Measurements from ENCODE around the gene MMP3. TPM values are rescaled to one million over a fixed set of nuclear protein-coding genes. Genes with fewer than 3 reads are reported as not detected.

MMP3 gene
- total RNA-seq, 2 experiments from 2014 or later: not detected

DNA sequence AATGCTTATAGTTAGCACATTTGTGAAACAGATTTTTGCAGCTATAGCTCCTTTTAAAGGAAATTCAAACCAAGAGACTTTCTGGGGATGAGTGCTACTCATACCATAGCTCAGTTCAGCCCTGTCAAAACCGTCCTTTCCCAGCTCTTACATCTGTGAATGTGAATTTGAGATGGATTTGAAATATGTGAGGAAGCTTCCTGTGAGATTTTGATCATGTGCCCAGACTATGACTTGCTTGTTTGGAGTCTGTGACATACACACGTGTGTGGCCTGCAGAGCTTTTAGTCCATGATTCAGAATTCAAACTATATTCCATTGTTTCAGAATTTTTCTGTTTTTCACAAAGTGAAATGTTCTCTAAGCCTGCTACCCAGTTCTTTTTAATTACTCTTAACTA, 41.1 kb downstream of the MMP3 start:
- Mint-ChIP-seq H3K9me3 (no peaks in the 10 kb centered on the region), H3K4me1 (ENCODE audit: low read depth) (no peaks in the 10 kb centered on the region), H3K4me3 (no peak overlapping the region), H3K36me3 (ENCODE audit: low read depth) (no peaks in the 10 kb centered on the region), H3K27ac (no peak overlapping the region), H3K27me3 (peaks cover 8% of the 10 kb centered on the region)
- ATAC-seq (no peak), DNase-seq (no peak)
- CTCF ChIA-PET: interaction anchor here (1.1 kb wide), 1 partner anchor 139 kb away, joined by 3 read pairs; no protein-coding TSS in a partner anchor
- intact Hi-C loops (cut with micrococcal nuclease): no loop called here
- POLR2A ChIA-PET: no interaction called here
- TF ChIP-seq, protein P1, sequence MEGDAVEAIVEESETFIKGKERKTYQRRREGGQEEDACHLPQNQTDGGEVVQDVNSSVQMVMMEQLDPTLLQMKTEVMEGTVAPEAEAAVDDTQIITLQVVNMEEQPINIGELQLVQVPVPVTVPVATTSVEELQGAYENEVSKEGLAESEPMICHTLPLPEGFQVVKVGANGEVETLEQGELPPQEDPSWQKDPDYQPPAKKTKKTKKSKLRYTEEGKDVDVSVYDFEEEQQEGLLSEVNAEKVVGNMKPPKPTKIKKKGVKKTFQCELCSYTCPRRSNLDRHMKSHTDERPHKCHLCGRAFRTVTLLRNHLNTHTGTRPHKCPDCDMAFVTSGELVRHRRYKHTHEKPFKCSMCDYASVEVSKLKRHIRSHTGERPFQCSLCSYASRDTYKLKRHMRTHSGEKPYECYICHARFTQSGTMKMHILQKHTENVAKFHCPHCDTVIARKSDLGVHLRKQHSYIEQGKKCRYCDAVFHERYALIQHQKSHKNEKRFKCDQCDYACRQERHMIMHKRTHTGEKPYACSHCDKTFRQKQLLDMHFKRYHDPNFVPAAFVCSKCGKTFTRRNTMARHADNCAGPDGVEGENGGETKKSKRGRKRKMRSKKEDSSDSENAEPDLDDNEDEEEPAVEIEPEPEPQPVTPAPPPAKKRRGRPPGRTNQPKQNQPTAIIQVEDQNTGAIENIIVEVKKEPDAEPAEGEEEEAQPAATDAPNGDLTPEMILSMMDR (IDR thresholded peaks at IDR 0.05): no peak

DNA sequence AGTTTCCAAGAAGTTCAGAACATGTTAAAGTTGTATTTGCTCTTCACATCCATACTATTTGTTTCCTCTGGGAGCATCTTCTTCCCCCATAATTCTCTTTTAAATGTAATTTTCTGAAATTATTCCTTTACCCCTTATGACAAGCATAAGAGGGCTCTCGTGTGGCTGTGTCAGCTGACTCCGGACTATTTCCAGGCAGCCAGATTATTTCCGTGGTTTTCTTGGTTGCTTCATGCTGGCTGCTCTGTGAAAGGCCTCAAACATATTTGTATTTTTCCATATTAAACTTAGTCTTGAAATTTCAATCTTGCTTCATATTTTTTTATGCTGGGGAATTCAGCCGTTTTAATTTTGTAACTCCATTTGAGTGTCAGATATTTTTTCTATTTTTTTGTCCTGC, 42.6 kb downstream of the MMP3 start:
- ChIA-PET CTCF (no interaction called here), POLR2A (no interaction called here)
- no peak overlapping the region for H3K4me3 Mint-ChIP-seq
- no peak for ATAC-seq
- H3K27ac Mint-ChIP-seq: no peak overlapping the region
- no peak for DNase-seq
- no peaks in the 10 kb centered on the region for H3K9me3 Mint-ChIP-seq
- H3K27me3 Mint-ChIP-seq: peaks cover 8% of the 10 kb centered on the region
- H3K36me3 Mint-ChIP-seq (ENCODE audit: low read depth): no peaks in the 10 kb centered on the region
- TF ChIP-seq, protein P1 (IDR thresholded peaks at IDR 0.05): no peak
- H3K4me1 Mint-ChIP-seq (ENCODE audit: low read depth): no peaks in the 10 kb centered on the region
- intact Hi-C loops (cut with micrococcal nuclease): no loop called here

DNA sequence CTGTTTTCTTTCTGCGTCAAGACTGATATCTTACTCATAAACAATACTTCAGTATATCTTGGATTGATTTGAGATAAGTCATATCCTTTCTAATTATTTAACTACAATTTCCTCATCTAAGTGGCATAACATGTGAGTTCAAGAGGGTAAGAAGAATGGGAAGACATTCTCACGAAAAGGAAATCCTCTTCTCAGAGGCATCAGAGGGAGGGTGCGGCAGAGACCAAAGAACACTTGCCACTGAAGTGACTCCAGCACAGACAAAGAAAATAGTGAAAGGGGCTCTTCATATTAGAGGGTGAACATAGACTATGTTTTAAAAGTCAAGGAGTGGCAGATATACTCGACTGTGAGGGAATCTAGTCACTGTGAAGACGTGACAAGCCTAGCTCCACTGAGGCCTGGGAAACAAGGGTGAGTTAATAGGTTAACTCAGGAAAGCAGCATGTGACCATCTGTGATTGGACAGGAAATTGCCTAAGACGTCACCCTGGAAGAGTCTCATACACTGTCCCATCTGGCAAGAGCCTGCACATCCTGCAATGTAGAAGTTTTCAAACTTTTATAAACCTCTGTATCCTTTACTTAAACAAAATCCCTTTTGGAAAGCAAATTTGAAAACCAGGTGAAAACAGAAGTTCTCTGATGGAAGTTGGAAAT, 43.6 kb downstream of the MMP3 start:
- no peaks in the 10 kb centered on the region for H3K36me3 Mint-ChIP-seq (ENCODE audit: low read depth)
- no peaks in the 10 kb centered on the region for H3K4me1 Mint-ChIP-seq (ENCODE audit: low read depth)
- H3K9me3 Mint-ChIP-seq: no peaks in the 10 kb centered on the region
- ChIA-PET CTCF (no interaction called here), POLR2A (interaction anchor here (0.6 kb wide), 1 partner anchor 685 kb away, joined by 4 read pairs; no protein-coding TSS in a partner anchor)
- peaks cover 8% of the 10 kb centered on the region for H3K27me3 Mint-ChIP-seq
- TF ChIP-seq, protein P1 (IDR thresholded peaks at IDR 0.05): no peak
- ATAC-seq (no peak), DNase-seq (no peak)
- no peak overlapping the region for H3K27ac Mint-ChIP-seq
- no peak overlapping the region for H3K4me3 Mint-ChIP-seq
- intact Hi-C loops (cut with micrococcal nuclease): no loop called here

DNA sequence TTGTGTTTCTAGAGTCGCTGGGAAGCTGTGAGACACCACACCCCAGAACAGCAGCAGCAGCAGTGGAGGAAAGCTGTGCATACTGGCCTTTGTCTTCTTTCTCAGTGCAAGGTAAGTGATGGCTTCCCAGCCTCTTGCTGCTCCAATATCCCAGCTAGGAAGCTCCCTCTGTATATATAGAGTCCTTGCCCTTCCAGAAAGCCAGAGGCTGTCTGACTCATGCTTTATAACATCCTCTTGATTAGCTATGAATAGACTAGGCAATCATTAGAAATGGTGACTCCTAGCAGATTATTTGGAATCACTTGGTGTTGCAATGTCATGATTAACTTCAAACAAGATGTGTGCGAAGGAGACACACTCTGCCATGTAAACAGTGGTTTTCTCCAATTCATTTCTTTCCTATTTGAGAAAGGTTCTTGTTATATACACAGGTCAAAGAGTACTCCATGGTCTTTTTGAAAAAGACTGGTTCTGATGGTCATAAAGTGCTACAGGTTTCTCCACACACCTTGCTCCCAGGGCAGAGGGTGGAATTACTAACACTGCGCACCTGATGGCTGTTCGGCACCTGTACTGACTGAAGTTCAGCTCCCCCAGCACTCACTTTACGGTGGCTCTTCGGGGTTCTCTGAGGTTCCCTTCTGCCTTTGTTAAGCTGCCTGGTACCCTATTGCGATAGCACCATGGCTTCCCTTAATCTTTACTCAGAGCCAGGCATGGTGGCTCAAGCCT, 45.2 kb downstream of the MMP3 start, which contains the start of gene MMP1:
Gene MMP1, minus strand, starts transcription at position 149 of the 735 bp plus-strand sequence. Its CDS starts 68 bp downstream, at position 81.
- Mint-ChIP-seq H3K27ac (no peak within 1 kb of the TSS), H3K9me3 (no peaks in the 10 kb centered on the region), H3K4me3 (no peak within 1 kb of the TSS), H3K27me3 (peaks cover 2% of the 10 kb centered on the region), H3K36me3 (ENCODE audit: low read depth) (no peaks in the 10 kb centered on the region), H3K4me1 (ENCODE audit: low read depth) (no peaks in the 10 kb centered on the region)
- TF ChIP-seq, protein P1 (IDR thresholded peaks at IDR 0.05): no peak
- ChIA-PET CTCF (no interaction called here), POLR2A (no interaction called here)
- DNase-seq: no peak
- no peak for ATAC-seq
- intact Hi-C loops (cut with micrococcal nuclease): no loop called here

DNA sequence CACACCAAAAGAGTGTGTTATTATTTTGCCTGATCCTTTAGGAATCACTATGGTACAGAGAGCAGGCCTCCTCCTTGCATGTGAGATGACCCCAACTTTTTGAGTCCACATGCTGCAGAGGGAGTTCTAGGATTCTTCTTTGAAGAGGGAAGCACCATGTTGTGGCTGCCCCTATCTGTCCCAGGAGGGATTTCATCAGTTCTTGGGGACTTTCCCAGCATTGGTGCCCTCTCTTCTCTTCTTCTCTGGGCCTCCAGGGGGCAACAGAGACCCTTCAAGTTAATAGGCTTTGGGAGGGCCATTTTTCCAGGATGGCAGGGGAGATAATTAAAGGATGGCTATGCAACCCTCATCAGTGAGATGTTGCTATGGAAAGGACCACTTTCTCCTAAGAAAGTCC, 49.0 kb downstream of the MMP3 start:
- DNase-seq (peak; percentile 60), ATAC-seq (peak; percentile 97)
- no peaks in the 10 kb centered on the region for H3K27me3 Mint-ChIP-seq
- H3K4me1 Mint-ChIP-seq (ENCODE audit: low read depth): no peaks in the 10 kb centered on the region
- H3K36me3 Mint-ChIP-seq (ENCODE audit: low read depth): no peaks in the 10 kb centered on the region
- POLR2A ChIA-PET: no interaction called here
- intact Hi-C loops (cut with micrococcal nuclease): no loop called here
- CTCF ChIA-PET: interaction anchor here (0.6 to 2.2 kb wide), 5 partner anchors 16 to 315 kb away, joined by 3 to 5 read pairs (median 3); partner anchors contain the start of gene DYNC2H1
- TF ChIP-seq, protein P1 (IDR thresholded peaks at IDR 0.05): peak; percentile 52
- H3K9me3 Mint-ChIP-seq: no peaks in the 10 kb centered on the region
- no peak overlapping the region for H3K4me3 Mint-ChIP-seq
- H3K27ac Mint-ChIP-seq: no peak overlapping the region
